PC-9 (cell line): ENCODE results near the gene HDGFL2.

Experiments used
- EZH2 ChIP-seq: fragments of 200-600 bp; sonication (generic); IDR thresholded peaks from 2 replicates; pipeline ENCODE4 v1.8.0; 2017; ENCODE audit warnings: antibody characterized with exemption, low read depth
- TF ChIP-seq, protein P1 (sequence below): fragments of 200-600 bp; sonication (generic); conservative IDR thresholded peaks from 2 replicates; pipeline ENCODE4 v1.6.1; 2017; ENCODE audit warnings: mixed run types, antibody characterized with exemption, mild to moderate bottlenecking, moderate library complexity

DNA sequence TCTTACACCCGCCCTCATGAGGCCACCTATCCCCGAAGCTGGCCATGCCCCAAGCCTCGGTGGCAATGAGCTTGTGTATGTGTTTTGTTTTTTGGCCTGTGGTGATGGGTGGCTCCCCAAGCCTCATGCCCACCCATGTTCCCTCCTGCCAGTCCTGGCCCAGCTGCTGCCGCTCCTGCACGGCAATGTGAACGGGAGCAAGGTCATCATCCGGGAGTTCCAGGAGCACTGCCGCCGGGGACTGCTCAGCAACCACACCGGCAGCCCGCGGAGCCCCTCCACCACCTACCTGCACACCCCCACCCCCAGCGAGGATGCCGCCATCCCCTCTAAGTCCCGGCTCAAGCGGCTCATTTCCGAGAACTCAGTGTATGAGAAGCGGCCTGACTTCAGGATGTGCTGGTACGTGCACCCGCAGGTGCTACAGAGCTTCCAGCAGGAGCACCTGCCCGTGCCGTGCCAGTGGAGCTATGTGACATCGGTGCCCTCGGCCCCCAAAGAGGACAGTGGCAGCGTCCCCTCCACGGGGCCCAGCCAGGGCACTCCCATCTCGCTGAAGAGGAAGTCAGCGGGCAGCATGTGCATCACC, 39.1 kb upstream of the HDGFL2 start:
- TF ChIP-seq, protein P1, sequence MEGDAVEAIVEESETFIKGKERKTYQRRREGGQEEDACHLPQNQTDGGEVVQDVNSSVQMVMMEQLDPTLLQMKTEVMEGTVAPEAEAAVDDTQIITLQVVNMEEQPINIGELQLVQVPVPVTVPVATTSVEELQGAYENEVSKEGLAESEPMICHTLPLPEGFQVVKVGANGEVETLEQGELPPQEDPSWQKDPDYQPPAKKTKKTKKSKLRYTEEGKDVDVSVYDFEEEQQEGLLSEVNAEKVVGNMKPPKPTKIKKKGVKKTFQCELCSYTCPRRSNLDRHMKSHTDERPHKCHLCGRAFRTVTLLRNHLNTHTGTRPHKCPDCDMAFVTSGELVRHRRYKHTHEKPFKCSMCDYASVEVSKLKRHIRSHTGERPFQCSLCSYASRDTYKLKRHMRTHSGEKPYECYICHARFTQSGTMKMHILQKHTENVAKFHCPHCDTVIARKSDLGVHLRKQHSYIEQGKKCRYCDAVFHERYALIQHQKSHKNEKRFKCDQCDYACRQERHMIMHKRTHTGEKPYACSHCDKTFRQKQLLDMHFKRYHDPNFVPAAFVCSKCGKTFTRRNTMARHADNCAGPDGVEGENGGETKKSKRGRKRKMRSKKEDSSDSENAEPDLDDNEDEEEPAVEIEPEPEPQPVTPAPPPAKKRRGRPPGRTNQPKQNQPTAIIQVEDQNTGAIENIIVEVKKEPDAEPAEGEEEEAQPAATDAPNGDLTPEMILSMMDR, result no peak
- no peak for TF ChIP-seq EZH2
